Measurements from ENCODE around the gene PLEKHJ1. TPM values are rescaled to one million over a fixed set of nuclear protein-coding genes. Genes with fewer than 3 reads are reported as not detected.

The PLEKHJ1 gene
- total and polyA plus RNA-seq, 4 donors, result 24.9 to 56.2 (median 44.3) TPM

DNA sequence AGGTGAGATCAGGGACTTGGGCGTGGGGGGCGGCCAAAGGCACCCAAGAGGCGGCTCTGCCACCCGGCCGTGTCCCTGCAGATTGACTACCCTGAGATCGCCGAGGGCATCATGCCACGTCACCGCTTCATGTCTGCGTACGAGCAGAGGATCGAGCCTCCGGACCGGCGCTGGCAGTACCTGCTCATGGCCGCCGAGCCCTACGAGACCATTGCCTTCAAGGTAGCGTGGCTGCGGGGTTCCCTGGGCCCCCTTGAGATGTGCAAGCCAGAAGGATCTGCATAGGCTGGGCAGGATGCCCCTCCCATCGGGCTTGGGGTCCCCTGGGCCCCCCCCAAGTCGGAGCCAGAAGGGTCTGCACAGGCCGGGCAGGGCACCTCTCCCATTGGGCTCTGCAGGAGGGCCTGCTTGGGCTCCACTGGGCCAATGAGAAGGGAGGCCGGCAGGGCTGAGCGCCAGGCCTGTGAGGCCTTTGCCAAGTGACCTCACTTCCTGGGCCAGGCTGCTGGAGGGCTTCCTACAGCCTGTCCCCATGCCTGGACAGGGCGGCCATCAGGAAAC, 10.8 kb upstream of the PLEKHJ1 start:
- H3K27ac ChIP-seq (ENCODE audit: low read depth in 1 of 2, low read length in 2 of 2), result no peak overlapping the region
- no peaks in the 10 kb centered on the region for H3K9me3 ChIP-seq (ENCODE audit: control insufficient read depth, low read length)
- H3K27me3 ChIP-seq (ENCODE audit: control insufficient read depth in 1 of 2, insufficient read depth in 2 of 2, low read length in 1 of 2), result no peaks in the 10 kb centered on the region
- no peaks in the 10 kb centered on the region for H3K4me1 ChIP-seq (ENCODE audit: control insufficient read depth in 1 of 2, insufficient read depth in 2 of 2, low read length in 2 of 2)
- WGBS, 2 donors, result 75 to 79% methylated on average over 26 of the region's 26 CpGs
- peak; percentile 36 for ATAC-seq (ENCODE audit: low FRiP score)
- intact Hi-C loops (cut with DNase I), result no loop called here
- DNase-seq, result no peak
- peaks cover 11 to 17% of the 10 kb centered on the region in 2 donors for H3K36me3 ChIP-seq (ENCODE audit: control insufficient read depth in 1 of 2, insufficient read depth in 2 of 2, low read length in 1 of 2)
- no peak overlapping the region for H3K4me3 ChIP-seq (ENCODE audit: low read length in 2 of 2)

DNA sequence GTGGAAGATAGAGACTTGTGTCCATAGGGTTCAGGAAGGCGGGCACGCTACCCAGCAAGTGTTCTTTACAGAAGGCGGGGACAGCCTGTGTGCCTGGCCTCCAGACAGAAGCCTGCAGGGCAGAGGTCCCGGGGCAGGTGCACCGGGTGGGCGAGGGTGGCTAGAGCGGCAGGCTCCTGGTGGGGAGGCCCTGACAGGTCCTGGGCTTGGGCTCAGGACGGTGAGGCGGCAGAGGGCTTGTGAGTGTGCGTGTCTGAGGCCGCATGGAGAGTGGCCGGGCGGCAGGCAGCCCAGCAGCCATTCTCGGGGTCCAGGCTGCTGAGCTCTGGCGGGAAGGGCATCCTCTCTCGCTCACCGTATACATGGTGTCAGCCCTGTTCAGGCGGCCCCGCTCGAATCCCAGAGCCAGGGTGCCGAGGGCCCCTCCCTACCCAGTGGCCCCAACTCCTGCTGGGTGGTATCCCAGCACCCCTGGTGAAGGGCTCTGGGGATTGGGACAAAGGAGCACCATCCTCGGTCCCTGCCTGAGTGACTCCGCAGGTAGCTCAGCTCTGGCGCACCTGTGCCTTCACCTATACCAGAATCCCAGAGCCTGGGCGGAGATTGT, 10.0 kb upstream of the PLEKHJ1 start:
- no peaks in the 10 kb centered on the region for H3K4me1 ChIP-seq (ENCODE audit: control insufficient read depth in 1 of 2, insufficient read depth in 2 of 2, low read length in 2 of 2)
- H3K9me3 ChIP-seq (ENCODE audit: control insufficient read depth, low read length), result no peaks in the 10 kb centered on the region
- DNase-seq (no peak), ATAC-seq (ENCODE audit: low FRiP score) (no peak)
- H3K36me3 ChIP-seq (ENCODE audit: control insufficient read depth in 1 of 2, insufficient read depth in 2 of 2, low read length in 1 of 2), result peaks cover 11 to 17% of the 10 kb centered on the region in 2 donors
- H3K27me3 ChIP-seq (ENCODE audit: control insufficient read depth in 1 of 2, insufficient read depth in 2 of 2, low read length in 1 of 2), result no peaks in the 10 kb centered on the region
- 90 to 93% methylated on average over 25 of the region's 25 CpGs for WGBS, 2 donors
- intact Hi-C loops (cut with DNase I), result no loop called here
- H3K27ac ChIP-seq (ENCODE audit: low read depth in 1 of 2, low read length in 2 of 2), result no peak overlapping the region
- no peak overlapping the region for H3K4me3 ChIP-seq (ENCODE audit: low read length in 2 of 2)

DNA sequence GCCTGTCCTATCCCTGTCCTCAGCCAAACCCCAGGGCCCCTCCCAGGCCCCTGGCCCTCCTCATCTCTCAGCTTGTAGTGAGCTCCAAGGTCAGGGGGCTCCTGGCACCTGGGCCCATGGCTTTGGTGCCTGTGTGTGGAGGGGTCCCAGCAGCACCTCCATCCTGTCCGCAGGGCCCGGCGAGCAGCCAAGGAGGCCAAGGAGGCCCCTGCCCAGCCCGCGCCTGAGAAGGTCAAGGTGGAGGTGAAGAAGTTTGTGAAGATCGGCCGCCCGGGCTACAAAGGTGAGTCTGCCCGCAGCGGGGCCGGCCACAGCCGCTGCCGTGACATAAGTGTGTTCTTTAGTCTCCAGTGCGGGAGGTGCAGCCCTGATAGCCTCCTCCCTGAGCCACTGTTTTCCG, 9.1 kb upstream of the PLEKHJ1 start:
- DNase-seq, result no peak
- WGBS, 2 donors, result 93 to 95% methylated on average over 14 to 15 of the region's 15 CpGs
- Histone ChIP-seq H3K4me3 (ENCODE audit: low read length in 2 of 2) (no peak overlapping the region), H3K27ac (ENCODE audit: low read depth in 1 of 2, low read length in 2 of 2) (no peak overlapping the region), H3K36me3 (ENCODE audit: control insufficient read depth in 1 of 2, insufficient read depth in 2 of 2, low read length in 1 of 2) (peaks cover 11 to 17% of the 10 kb centered on the region in 2 donors), H3K9me3 (ENCODE audit: control insufficient read depth, low read length) (no peaks in the 10 kb centered on the region), H3K27me3 (ENCODE audit: control insufficient read depth in 1 of 2, insufficient read depth in 2 of 2, low read length in 1 of 2) (no peaks in the 10 kb centered on the region), H3K4me1 (ENCODE audit: control insufficient read depth in 1 of 2, insufficient read depth in 2 of 2, low read length in 2 of 2) (peaks cover 0 to 5% of the 10 kb centered on the region in 2 donors)
- ATAC-seq (ENCODE audit: low FRiP score), result no peak
- intact Hi-C loops (cut with DNase I), result no loop called here

DNA sequence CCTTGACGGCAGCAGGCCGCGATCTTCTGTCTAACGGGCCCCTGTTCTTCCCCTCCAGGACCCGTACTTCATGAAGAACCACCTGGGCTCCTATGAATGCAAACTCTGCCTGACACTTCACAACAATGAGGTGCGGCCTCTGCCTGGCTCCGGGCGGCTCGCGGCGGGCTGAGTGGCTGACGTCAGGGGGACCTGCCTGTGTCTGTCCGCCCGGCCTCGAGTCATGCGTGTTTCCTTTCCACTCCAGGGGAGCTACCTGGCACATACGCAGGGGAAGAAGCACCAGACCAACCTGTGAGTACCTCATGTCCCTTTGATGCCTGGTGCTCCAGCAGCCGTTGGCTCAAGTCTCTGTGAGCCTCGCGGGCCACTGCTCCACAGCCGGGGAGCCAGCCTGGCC, 8.4 kb upstream of the PLEKHJ1 start:
- WGBS, 2 donors, result 92 to 93% methylated on average over 21 of the region's 21 CpGs
- Histone ChIP-seq H3K27ac (ENCODE audit: low read depth in 1 of 2, low read length in 2 of 2) (no peak overlapping the region), H3K27me3 (ENCODE audit: control insufficient read depth in 1 of 2, insufficient read depth in 2 of 2, low read length in 1 of 2) (no peaks in the 10 kb centered on the region), H3K9me3 (ENCODE audit: control insufficient read depth, low read length) (no peaks in the 10 kb centered on the region), H3K4me3 (ENCODE audit: low read length in 2 of 2) (no peak overlapping the region), H3K36me3 (ENCODE audit: control insufficient read depth in 1 of 2, insufficient read depth in 2 of 2, low read length in 1 of 2) (peaks cover 11 to 17% of the 10 kb centered on the region in 2 donors), H3K4me1 (ENCODE audit: control insufficient read depth in 1 of 2, insufficient read depth in 2 of 2, low read length in 2 of 2) (peaks cover 0 to 5% of the 10 kb centered on the region in 2 donors)
- intact Hi-C loops (cut with DNase I), result no loop called here
- DNase-seq (no peak), ATAC-seq (ENCODE audit: low FRiP score) (no peak)

DNA sequence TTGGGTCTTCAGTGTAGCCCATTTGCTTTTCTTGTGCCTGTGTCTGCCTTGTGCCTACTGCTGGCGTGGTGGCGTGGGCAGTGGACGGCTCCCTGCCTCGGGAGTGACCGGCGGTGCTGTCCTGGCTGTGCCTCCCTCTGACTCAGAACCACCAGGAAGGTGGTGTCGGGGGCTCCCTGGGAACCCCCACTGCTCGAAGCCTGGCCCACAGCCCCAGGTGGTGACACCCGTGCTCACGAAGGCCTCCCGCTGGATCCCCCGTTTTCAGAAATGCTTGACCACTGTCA, 7.9 kb upstream of the PLEKHJ1 start:
- intact Hi-C loops (cut with DNase I), result no loop called here
- ATAC-seq (ENCODE audit: low FRiP score) (no peak), DNase-seq (no peak)
- Histone ChIP-seq H3K27ac (ENCODE audit: low read depth in 1 of 2, low read length in 2 of 2) (no peak overlapping the region), H3K36me3 (ENCODE audit: control insufficient read depth in 1 of 2, insufficient read depth in 2 of 2, low read length in 1 of 2) (peaks cover 11 to 17% of the 10 kb centered on the region in 2 donors), H3K4me3 (ENCODE audit: low read length in 2 of 2) (no peak overlapping the region), H3K9me3 (ENCODE audit: control insufficient read depth, low read length) (no peaks in the 10 kb centered on the region), H3K27me3 (ENCODE audit: control insufficient read depth in 1 of 2, insufficient read depth in 2 of 2, low read length in 1 of 2) (no peaks in the 10 kb centered on the region), H3K4me1 (ENCODE audit: control insufficient read depth in 1 of 2, insufficient read depth in 2 of 2, low read length in 2 of 2) (peaks cover 0 to 5% of the 10 kb centered on the region in 2 donors)
- WGBS, 2 donors, result 91 to 92% methylated on average over 12 of the region's 12 CpGs

DNA sequence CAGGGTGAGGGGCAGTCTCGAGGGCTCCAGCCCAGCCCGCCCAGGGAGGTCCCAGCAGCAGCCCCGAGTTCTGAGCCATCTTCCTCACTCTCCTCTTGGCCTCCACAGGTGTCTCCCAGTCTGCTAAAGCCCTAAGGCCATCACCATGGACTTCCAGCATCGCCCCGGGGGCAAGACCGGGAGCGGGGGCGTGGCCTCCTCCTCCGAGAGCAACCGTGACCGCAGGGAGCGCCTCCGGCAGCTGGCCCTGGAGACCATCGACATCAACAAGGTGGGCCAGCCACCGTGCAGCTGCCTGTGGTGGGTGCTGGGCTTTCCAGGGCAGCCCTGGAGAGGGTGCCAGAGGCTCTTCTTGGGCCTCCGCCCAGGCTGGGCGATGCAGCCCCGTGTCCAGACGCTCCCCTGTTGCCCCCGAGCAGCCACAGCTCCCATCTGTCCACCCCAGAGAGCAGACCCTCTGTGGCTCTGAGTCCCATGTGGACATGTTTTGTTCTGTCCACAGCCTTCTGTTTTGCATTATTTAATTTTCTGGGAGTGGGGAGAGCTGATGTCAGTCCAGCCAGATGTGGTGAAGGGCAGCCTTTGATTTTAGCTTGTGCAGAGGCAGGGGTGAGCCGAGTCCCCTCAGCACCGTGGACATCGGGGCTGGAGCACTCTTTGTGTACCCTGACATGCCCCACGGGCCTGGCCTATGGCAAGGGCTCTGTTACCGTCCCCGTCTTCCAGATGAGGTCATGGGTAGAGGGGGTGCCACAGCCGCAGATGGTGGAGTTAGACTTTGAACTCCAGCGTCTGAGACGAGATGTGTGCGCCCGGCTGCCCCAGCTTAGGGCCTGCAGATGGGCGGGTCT, 7.4 kb upstream of the PLEKHJ1 start:
- Histone ChIP-seq H3K4me1 (ENCODE audit: control insufficient read depth in 1 of 2, insufficient read depth in 2 of 2, low read length in 2 of 2) (peaks cover 0 to 5% of the 10 kb centered on the region in 2 donors), H3K9me3 (ENCODE audit: control insufficient read depth, low read length) (no peaks in the 10 kb centered on the region), H3K27ac (ENCODE audit: low read depth in 1 of 2, low read length in 2 of 2) (no peak overlapping the region), H3K27me3 (ENCODE audit: control insufficient read depth in 1 of 2, insufficient read depth in 2 of 2, low read length in 1 of 2) (no peaks in the 10 kb centered on the region), H3K36me3 (ENCODE audit: control insufficient read depth in 1 of 2, insufficient read depth in 2 of 2, low read length in 1 of 2) (peaks cover 11 to 17% of the 10 kb centered on the region in 2 donors), H3K4me3 (ENCODE audit: low read length in 2 of 2) (no peak overlapping the region)
- 74 to 79% methylated on average over 32 of the region's 32 CpGs for WGBS, 2 donors
- no peak for DNase-seq
- intact Hi-C loops (cut with DNase I), result no loop called here
- ATAC-seq (ENCODE audit: low FRiP score), result no peak

DNA sequence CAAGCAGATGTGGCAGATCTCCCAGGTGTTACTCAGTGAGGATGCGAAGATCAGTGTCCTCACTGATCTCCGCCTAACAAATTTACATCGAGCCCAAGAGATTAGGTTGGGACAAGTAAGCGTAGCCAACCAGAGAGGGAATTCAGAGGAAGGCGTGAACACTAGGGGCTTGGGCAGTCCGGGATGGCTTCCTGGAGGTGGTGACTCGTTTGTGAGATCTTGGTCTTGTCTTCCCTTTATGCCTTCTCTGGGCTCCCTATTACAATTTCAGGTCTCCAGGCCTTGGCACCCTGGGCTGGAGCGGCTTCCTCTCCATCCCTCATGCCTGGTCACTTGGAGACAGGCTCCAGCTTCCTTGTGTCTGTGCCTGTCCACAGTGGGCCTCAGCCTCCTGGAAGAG, 6.7 kb upstream of the PLEKHJ1 start:
- H3K9me3 ChIP-seq (ENCODE audit: control insufficient read depth, low read length), result no peaks in the 10 kb centered on the region
- ATAC-seq (ENCODE audit: low FRiP score) (no peak), DNase-seq (no peak)
- no peaks in the 10 kb centered on the region for H3K27me3 ChIP-seq (ENCODE audit: control insufficient read depth in 1 of 2, insufficient read depth in 2 of 2, low read length in 1 of 2)
- 86 to 90% methylated on average over 8 of the region's 8 CpGs for WGBS, 2 donors
- intact Hi-C loops (cut with DNase I), result no loop called here
- H3K4me1 ChIP-seq (ENCODE audit: control insufficient read depth in 1 of 2, insufficient read depth in 2 of 2, low read length in 2 of 2), result peaks cover 0 to 5% of the 10 kb centered on the region in 2 donors
- peaks cover 11 to 17% of the 10 kb centered on the region in 2 donors for H3K36me3 ChIP-seq (ENCODE audit: control insufficient read depth in 1 of 2, insufficient read depth in 2 of 2, low read length in 1 of 2)
- no peak overlapping the region for H3K27ac ChIP-seq (ENCODE audit: low read depth in 1 of 2, low read length in 2 of 2)
- H3K4me3 ChIP-seq (ENCODE audit: low read length in 2 of 2), result no peak overlapping the region

DNA sequence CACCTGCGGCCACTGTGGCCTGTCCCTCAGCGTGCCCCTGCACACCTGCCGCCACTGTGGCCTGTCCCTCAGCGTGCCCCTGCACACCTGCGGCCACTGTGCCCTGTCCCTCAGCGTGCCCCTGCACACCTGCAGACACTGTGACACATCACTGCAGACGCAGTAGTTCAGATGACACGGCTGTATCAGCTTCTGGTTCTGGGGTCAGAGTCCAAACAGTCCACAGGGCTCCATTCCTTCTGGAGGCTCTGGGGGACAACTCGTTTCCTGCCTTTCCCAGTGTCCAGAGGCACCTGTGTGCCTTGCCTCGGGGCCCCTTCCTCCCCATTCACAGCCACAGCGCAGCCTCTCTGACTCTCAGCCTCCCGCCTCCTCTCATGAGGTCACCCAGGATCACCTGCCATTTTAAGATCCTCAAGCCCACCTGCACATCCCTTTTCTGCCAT, 6.0 kb upstream of the PLEKHJ1 start:
- intact Hi-C loops (cut with DNase I), result no loop called here
- peaks cover 0 to 5% of the 10 kb centered on the region in 2 donors for H3K4me1 ChIP-seq (ENCODE audit: control insufficient read depth in 1 of 2, insufficient read depth in 2 of 2, low read length in 2 of 2)
- no peak for DNase-seq
- no peaks in the 10 kb centered on the region for H3K27me3 ChIP-seq (ENCODE audit: control insufficient read depth in 1 of 2, insufficient read depth in 2 of 2, low read length in 1 of 2)
- no peaks in the 10 kb centered on the region for H3K9me3 ChIP-seq (ENCODE audit: control insufficient read depth, low read length)
- ATAC-seq (ENCODE audit: low FRiP score), result no peak
- no peak overlapping the region for H3K4me3 ChIP-seq (ENCODE audit: low read length in 2 of 2)
- WGBS, 2 donors, result 84 to 90% methylated on average over 12 of the region's 12 CpGs
- H3K36me3 ChIP-seq (ENCODE audit: control insufficient read depth in 1 of 2, insufficient read depth in 2 of 2, low read length in 1 of 2), result peaks cover 11 to 15% of the 10 kb centered on the region in 2 donors
- H3K27ac ChIP-seq (ENCODE audit: low read depth in 1 of 2, low read length in 2 of 2), result no peak overlapping the region
